Putamen (tissue), 1 donor: ENCODE measurements around the gene STAG2.
"Not testable (repeated sequence)": the region's sequence is repeated elsewhere in the genome, so short reads cannot be mapped to it uniquely, and the experiment has no call there.

Experiments used
- DNase-seq: peaks from one replicate; pipeline ENCODE4 v3.0.0-alpha.2; 2016; ENCODE audit warnings: low spot score

Gene STAG2

GRCh38 chrX:124035657-124036056 lies 74.2 kb downstream of the STAG2 start:
- no peak for DNase-seq

GRCh38 chrX:124042042-124042441 lies 80.5 kb downstream of the STAG2 start:
- no peak for DNase-seq

GRCh38 chrX:124045109-124045508 lies 83.6 kb downstream of the STAG2 start:
- DNase-seq: no peak

DNA sequence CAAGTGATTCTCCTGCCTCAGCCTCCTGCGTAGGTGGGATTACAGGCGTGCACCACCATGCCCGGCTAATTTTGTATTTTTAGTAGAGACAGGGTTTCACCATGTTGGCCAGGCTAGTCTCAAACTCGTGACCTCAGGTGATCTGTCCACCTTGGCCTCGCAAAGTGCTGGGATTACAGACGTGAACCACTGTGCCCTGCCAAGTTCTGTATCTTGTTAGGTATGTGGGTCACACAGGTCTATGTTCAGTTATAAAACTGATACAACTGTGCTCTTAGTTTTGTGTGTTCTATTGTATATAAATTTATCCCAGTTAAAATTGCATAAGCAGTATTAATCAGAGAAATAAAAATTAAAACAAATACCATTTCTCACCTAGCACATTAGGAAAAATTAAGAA lies 122.9 kb downstream of the STAG2 start:
- DNase-seq: not testable (repeated sequence)

DNA sequence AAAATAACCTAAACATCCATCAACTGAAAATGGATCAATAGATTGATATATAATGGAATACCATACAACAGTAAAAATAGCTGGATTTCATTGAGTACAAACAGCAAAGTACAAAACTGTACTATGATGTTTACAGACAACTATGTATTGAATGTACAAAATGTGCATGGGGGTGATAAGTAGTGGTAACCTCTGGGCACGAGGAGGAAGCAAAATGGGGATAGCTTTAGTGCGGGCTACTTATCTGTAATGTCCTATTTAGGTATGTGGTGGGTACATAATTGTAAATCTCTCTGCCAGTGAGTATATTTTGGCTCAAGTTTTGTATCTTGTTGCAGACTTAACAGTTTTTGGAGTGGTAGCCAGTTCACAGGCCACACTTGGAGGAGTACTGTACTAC lies 123.6 kb downstream of the STAG2 start:
- no peak for DNase-seq

DNA sequence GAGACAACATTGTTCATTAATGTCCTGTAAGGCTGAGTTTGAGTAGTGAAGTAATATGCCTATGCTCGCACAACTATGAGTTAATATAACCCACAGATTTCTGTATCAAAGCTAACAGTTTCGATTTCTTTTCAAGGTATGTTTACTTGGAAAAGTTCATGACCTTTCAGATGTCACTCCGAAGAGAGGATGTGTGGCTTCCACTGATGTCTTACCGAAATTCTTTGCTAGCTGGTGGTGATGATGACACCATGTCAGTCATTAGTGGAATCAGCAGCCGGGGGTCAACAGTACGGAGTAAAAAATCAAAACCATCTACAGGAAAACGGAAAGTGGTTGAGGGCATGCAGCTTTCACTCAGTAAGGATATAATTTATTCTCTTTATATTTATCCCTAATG lies 124.9 kb downstream of the STAG2 start:
- DNase-seq: no peak

- DNase-seq: no peak
Observed at GRCh38 chrX:124087000-124087746, 125.7 kb downstream of the STAG2 start.

GRCh38 chrX:124093222-124093621 lies 131.7 kb downstream of the STAG2 start:
- DNase-seq: no peak

DNA sequence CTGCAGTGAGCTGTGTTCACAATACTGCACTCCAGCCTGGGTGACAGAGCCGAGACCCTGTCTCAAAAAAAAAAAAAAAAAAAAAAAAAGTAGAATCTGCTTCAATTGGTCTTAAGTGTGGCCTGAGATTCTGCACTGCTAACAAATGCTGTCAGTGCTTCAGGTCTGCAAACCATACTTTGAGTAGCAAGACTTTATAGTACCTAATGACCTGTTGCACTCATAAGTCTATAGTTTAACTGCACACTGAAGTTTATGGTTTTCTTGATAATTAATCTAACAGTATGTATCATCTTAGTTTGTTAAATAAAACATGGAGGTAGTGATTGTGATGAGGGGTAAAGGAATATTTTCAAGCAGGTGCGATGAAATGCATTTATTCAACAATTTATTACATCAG lies 135.6 kb downstream of the STAG2 start:
- DNase-seq: no peak

DNA sequence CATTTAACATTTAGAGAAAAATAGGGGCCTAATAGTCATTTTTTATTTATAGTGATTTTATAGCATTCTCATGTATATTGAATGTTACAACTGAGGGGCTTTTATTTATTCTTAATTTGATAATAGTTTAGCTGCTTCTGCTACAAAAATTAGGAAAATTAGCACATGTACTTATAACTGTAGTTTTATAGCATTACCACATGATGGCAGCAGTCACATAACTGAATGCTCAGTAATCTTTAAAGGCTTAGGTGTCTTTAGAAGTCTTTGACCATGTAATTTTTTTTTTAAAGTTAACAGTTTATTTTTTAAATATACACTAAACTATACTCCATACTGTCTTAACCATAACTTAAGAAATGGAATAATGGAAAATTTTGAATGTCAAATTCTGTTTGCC lies 136.6 kb downstream of the STAG2 start:
- DNase-seq: peak; percentile 4

DNA sequence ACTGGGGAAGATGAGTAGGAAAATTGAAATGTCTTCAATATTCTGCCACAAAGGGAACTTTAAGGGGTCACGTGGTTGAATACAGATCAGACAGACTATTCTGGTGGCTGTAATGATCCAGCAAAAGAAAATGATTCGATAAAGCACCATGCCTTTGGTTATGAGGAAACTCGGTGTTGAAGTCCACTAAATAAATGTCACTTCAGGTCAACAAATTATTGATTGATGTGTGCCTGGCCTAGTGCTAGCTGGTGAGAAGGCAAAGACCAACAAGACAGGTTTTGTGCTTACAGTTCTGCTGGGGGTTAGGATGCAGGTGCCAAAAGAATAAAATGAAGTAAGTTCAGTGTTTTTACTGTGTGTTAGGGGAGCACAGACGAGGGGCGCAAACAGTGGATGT lies 142.5 kb downstream of the STAG2 start:
- DNase-seq: no peak

DNA sequence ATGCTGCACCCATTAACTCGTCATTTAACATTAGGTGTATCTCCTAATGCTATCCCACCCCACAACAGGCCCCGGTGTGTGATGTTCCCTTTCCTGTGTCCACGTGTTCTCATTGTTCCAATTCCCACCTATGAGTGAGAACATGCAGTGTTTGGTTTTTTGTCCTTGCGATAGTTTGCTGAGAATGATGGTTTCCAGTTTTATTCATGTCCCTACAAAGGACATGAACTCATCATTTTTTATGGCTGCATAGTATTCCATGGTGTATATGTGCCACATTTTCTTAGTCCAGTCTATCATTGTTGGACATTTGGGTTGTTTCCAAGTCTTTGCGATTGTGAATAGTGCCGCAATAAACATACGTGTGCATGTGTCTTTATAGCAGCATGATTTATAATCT lies 143.0 kb downstream of the STAG2 start:
- DNase-seq: not testable (repeated sequence)

GRCh38 chrX:124113621-124114600 lies 152.4 kb downstream of the STAG2 start:
- DNase-seq: no peak

DNA sequence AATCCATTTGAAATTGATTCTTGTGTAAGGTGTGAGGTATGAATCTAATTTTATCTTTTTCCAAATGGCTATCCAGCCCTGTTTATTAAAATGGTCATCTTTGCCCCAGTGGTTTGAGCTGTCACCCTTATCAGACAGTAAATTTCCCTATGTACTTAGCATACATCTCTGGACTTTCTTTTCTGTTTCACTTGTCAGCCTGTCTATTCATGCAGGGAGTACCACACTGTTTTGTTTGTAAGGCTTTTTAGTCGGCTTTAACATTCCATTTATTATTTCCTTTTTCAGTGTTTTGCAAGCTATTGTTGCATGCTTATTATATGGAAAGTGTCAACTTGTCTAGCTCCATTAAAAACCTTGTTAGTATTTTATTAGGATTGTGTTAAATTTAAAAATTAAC lies 155.8 kb downstream of the STAG2 start:
- DNase-seq: no peak

- no peak for DNase-seq
Observed at GRCh38 chrX:124125471-124125870, 164.0 kb downstream of the STAG2 start.

DNA sequence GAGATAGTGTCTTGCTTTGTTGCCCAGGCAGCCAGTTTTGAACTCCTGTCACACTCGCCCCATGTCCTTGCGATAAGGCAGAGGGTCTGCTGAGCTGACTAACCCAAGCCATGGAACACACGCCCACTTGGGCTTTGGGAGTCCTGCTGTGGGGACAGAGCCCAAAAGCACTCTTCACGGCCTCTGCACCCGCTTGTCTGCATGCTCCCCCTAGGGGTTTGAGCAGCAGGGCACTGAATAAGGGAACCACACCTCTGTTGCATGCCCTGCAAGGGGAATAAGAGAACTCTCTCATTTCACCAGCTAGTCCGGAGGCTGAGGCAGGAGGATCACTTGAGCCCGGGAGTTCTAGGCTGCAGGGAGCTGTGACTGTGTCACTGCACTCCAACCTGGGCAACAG lies 166.0 kb downstream of the STAG2 start:
- no peak for DNase-seq

- DNase-seq: not testable (repeated sequence)
Observed at GRCh38 chrX:124132437-124132836, 170.9 kb downstream of the STAG2 start.

GRCh38 chrX:124145749-124146148 lies 184.2 kb downstream of the STAG2 start:
- no peak for DNase-seq

DNA sequence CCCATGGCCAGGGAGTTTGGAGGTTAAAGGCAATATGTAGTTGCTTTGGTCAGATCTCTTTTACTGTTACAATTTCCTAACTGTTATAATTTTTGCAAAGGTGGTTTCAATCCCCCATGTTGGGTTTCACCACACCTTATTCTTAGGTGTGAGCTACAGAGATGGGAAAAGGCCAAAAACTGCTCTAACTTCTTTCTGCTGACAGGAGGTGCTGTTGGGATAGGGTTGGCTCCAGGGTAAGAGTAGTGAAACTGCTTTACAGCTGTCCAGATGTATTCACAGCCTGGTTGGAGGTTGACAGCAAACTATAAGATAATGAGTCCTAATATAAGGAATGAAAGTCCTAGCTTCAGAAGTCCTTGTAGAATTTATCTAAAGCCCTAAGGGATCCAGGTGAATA lies 189.7 kb downstream of the STAG2 start:
- DNase-seq: no peak
